B cell (primary cell): ENCODE measurements around the gene MRPS24.

Experiments used
- EZH2 ChIP-seq: IDR thresholded peaks from 2 replicates; pipeline ENCODE4 v1.6.1; 2012; ENCODE audit warnings: borderline replicate concordance, low read depth, mild to moderate bottlenecking, moderate library complexity, low read length; ENCODE audit not compliant: insufficient read depth, poor library complexity, severe bottlenecking
- TF ChIP-seq, protein P1 (sequence below): fragments of 200-600 bp; IDR thresholded peaks from one replicate; pipeline ENCODE4 v1.8.0; 2022; ENCODE audit warnings: antibody characterized with exemption, mild to moderate bottlenecking

DNA sequence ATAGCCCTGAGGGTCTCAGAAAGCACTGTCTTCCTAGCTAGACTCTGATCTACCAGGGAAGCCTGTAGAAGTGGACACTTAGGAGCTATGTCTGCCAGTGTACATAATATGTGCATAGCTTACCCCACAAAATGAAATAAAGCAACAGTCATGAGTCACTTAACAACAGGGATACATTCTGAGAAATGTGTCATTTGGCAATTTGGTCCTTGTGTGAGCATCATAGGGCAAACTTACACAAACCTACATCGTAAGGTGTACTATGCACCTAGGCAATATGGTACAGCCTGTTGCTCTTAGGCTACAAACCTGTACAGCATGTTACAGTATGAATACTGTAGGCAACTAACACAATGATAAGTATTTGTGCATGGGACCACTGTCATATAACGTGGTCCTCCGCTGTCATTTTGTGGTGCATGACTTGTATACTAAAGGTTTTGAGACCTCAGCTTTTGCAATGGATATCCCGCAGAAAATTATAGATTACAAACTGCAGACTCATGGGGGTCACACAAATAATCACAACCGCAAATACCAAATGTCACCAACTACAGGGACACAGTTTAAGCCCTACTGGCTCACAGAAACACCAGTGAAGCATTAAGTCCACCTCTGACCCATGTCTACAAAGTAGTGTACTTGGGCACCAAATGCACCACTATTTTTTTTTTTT lies 35.4 kb upstream of the MRPS24 start:
- TF ChIP-seq, protein P1, sequence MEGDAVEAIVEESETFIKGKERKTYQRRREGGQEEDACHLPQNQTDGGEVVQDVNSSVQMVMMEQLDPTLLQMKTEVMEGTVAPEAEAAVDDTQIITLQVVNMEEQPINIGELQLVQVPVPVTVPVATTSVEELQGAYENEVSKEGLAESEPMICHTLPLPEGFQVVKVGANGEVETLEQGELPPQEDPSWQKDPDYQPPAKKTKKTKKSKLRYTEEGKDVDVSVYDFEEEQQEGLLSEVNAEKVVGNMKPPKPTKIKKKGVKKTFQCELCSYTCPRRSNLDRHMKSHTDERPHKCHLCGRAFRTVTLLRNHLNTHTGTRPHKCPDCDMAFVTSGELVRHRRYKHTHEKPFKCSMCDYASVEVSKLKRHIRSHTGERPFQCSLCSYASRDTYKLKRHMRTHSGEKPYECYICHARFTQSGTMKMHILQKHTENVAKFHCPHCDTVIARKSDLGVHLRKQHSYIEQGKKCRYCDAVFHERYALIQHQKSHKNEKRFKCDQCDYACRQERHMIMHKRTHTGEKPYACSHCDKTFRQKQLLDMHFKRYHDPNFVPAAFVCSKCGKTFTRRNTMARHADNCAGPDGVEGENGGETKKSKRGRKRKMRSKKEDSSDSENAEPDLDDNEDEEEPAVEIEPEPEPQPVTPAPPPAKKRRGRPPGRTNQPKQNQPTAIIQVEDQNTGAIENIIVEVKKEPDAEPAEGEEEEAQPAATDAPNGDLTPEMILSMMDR = no peak
- no peak for TF ChIP-seq EZH2
